Activated naive CD4-positive, alpha-beta T cell treated with anti-CD3 and anti-CD28 coated beads for 36 hours (primary cell): ENCODE data around the gene ETFBKMT. TPM values are rescaled to one million over a fixed set of nuclear protein-coding genes. Genes with fewer than 3 reads are reported as not detected.
"Not testable (repeated sequence)": the region's sequence is repeated elsewhere in the genome, so short reads cannot be mapped to it uniquely, and the experiment has no call there.

Source experiments
- CTCF ChIA-PET: fragments of 350-600 bp; sonication (Branson Sonifier 250); formaldehyde crosslinking; loops from one replicate; lab custom pipeline; 2021; ENCODE audit warnings: antibody characterized with exemption; lab: Charles Lee
- DNase-seq: peaks from one replicate; pipeline ENCODE4 v3.0.0-alpha.2; 2020
- H3K27ac Mint-ChIP-seq: one replicate; pipeline ENCODE4 v1.8.0; 2021; ENCODE audit warnings: mild to moderate bottlenecking, mixed read lengths
- H3K27me3 Mint-ChIP-seq: one replicate; pipeline ENCODE4 v1.8.0; 2021; ENCODE audit warnings: low read depth, mixed read lengths
- H3K36me3 Mint-ChIP-seq: one replicate; pipeline ENCODE4 v1.8.0; 2021; ENCODE audit warnings: low read depth, mixed read lengths
- H3K4me1 Mint-ChIP-seq: one replicate; pipeline ENCODE4 v1.8.0; 2021; ENCODE audit warnings: low read depth, mixed read lengths
- H3K4me3 Mint-ChIP-seq: one replicate; pipeline ENCODE4 v1.8.0; 2021; ENCODE audit warnings: mild to moderate bottlenecking, moderate library complexity, mixed read lengths
- H3K9me3 Mint-ChIP-seq: one replicate; pipeline ENCODE4 v1.8.0; 2021; ENCODE audit warnings: mixed read lengths
- intact Hi-C: fragments of 100-400 bp; cut with micrococcal nuclease; formaldehyde crosslinking; loops from one replicate; pipeline ENCODE4 v1.15.1; 2023
- total RNA-seq, 2 experiments: library from RNA; stranded (reverse); gene quantifications; one replicate each; pipeline ENCODE4 v1.2.3, GENCODE V29; 2021

Gene ETFBKMT
- total RNA-seq, 2 experiments from 2014 or later, result 0.91 to 1.2 TPM

DNA sequence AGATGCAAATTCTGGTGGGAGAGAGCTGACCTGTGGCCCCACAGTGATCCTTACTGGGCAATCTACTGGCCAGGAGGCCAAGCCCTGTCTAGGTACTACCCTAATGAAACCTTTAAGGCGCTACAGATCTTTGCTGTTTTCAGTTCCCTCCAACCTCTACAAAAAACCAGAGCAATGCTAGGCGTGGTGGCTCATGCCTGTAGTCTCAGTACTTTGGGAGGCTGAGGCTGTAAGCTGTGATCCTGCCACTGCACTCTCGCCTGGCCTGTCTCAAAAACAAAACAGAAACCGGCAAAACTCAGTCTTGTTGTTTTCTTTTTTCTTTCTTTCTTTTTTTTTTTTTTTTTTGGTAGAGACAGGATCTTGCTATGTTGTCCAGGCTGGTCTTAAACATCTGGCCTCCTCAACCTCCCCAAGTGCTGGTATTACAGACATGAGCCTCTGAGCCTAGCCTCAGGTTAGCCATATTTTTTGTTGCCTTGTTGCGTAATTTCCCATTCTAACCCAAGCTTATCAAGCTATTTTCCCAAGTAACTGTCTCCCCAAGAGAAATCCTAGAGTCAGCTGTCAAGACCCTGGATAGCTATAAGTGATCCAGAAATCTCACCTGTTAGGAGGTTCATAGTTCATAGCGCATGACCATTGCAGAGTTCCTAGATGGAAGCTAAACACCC is 2.8 kb downstream of the ETFBKMT start:
- intact Hi-C loops, result no loop called here
- no peaks in the 10 kb centered on the region for H3K27me3 Mint-ChIP-seq
- no peak overlapping the region for H3K4me3 Mint-ChIP-seq
- CTCF ChIA-PET, result interaction anchor here (0.6 to 1.4 kb wide), 2 partner anchors 9 to 398 kb away, joined by 3 to 4 read pairs; no protein-coding TSS in a partner anchor
- H3K36me3 Mint-ChIP-seq, result peaks cover 4% of the 10 kb centered on the region
- H3K9me3 Mint-ChIP-seq, result peaks cover 3% of the 10 kb centered on the region
- H3K27ac Mint-ChIP-seq, result no peak overlapping the region
- DNase-seq, result no peak
- H3K4me1 Mint-ChIP-seq, result peaks cover 11% of the 10 kb centered on the region

GRCh38 chr12:31663576-31663975 is 4.1 kb downstream of the ETFBKMT start:
- peaks cover 5% of the 10 kb centered on the region for H3K4me1 Mint-ChIP-seq
- H3K9me3 Mint-ChIP-seq, result peaks cover 5% of the 10 kb centered on the region
- no peak overlapping the region for H3K27ac Mint-ChIP-seq
- H3K36me3 Mint-ChIP-seq, result peaks cover 6% of the 10 kb centered on the region
- no peak for DNase-seq
- H3K27me3 Mint-ChIP-seq, result no peaks in the 10 kb centered on the region
- intact Hi-C loops, result no loop called here
- H3K4me3 Mint-ChIP-seq, result no peak overlapping the region
- CTCF ChIA-PET, result no interaction called here

GRCh38 chr12:31664038-31664437 is 4.5 kb downstream of the ETFBKMT start:
- peaks cover 10% of the 10 kb centered on the region for H3K36me3 Mint-ChIP-seq
- CTCF ChIA-PET, result no interaction called here
- H3K4me3 Mint-ChIP-seq, result no peak overlapping the region
- no peak overlapping the region for H3K27ac Mint-ChIP-seq
- peaks cover 9% of the 10 kb centered on the region for H3K9me3 Mint-ChIP-seq
- H3K4me1 Mint-ChIP-seq, result peaks cover 5% of the 10 kb centered on the region
- H3K27me3 Mint-ChIP-seq, result no peaks in the 10 kb centered on the region
- intact Hi-C loops, result no loop called here
- no peak for DNase-seq

GRCh38 chr12:31669020-31669419 is 9.5 kb downstream of the ETFBKMT start:
- no peak for DNase-seq
- CTCF ChIA-PET, result interaction anchor here (0.7 to 0.9 kb wide), 2 partner anchors 13 to 672 kb away, joined by 3 to 5 read pairs; no protein-coding TSS in a partner anchor
- Mint-ChIP-seq H3K27ac (no peak overlapping the region), H3K9me3 (peaks cover 16% of the 10 kb centered on the region), H3K4me1 (no peaks in the 10 kb centered on the region), H3K4me3 (no peak overlapping the region), H3K27me3 (no peaks in the 10 kb centered on the region), H3K36me3 (peaks cover 23% of the 10 kb centered on the region)
- intact Hi-C loops, result no loop called here

GRCh38 chr12:31669582-31669981 is 10.1 kb downstream of the ETFBKMT start:
- H3K9me3 Mint-ChIP-seq, result peaks cover 16% of the 10 kb centered on the region
- H3K4me3 Mint-ChIP-seq, intact Hi-C loops, H3K27me3 Mint-ChIP-seq, H3K4me1 Mint-ChIP-seq, DNase-seq, H3K27ac Mint-ChIP-seq: not testable (repeated sequence)
- H3K36me3 Mint-ChIP-seq, result peaks cover 26% of the 10 kb centered on the region
- CTCF ChIA-PET, result interaction anchor here (0.7 to 0.9 kb wide), 3 partner anchors 12 to 671 kb away, joined by 3 to 5 read pairs (median 3); no protein-coding TSS in a partner anchor

DNA sequence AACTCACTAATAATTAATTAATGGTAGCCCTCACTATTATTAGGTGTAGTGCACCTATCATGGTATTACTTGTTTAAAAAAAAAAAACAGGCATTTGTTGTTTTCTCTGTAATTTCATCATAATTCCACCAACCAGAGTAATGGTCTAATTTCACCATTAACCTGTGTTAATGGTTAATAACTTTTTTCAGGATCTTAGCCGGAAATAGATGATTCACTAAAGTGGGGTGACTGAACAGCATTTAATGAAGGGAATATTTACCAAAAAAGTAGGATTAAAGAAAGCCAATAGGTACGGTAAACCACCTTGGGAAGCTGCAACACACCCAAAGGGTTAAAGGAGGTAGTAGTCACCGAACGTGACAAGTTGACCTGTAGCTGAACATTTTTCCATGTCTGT is 13.0 kb downstream of the ETFBKMT start:
- CTCF ChIA-PET, result interaction anchor here (0.6 kb wide), 2 partner anchors 269 to 384 kb away, joined by 3 read pairs; no protein-coding TSS in a partner anchor

DNA sequence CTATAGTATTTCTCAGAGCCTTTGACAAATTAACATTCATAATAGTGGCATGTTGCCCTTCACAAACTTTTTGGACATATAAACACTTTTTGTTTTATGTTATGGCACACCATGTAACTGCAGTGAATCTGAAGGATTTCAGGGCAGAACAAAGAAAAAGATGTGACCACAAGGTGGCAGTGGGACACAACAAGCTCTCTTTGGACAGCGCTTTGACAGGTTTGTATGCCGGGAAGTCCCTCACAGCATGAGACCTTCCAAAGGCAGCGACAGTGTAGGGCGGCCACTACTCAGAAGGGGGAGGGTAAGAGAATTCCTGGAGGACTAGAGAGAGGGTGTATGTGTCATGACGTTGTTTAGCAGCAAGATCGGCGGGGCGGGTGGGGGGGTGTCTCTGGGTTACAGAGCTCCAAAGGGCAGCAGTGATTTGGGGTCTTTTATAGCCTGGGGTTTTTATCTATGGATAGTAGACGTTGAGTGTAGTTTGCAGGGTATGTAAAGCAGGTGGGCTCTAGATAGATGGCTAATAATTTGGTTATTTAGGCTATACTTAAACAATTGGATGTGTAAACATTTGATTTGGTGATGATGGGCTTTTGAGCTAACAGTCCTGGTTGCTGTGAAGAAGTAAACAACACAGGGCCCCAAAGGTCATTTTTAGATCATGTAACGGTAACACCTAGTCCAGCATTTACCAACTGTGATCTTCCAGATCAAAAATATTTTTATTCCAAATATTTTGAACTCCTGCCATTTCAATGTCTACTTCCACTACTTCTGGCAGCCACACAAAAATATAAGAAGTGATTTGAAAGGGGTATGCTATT is 22.9 kb downstream of the ETFBKMT start:
- Mint-ChIP-seq H3K27me3 (no peaks in the 10 kb centered on the region), H3K4me3 (no peak overlapping the region), H3K4me1 (peaks cover 5% of the 10 kb centered on the region), H3K9me3 (peaks cover 9% of the 10 kb centered on the region), H3K27ac (peak overlapping the region; percentile 84), H3K36me3 (peaks cover 38% of the 10 kb centered on the region)
- intact Hi-C loops, result loop anchor here (1.0 to 2.0 kb wide), 9 partner anchors 23 to 630 kb away; partner anchors contain the start of genes AMN1, BICD1, ETFBKMT and RESF1
- peak; percentile 83 for DNase-seq
- CTCF ChIA-PET, result interaction anchor here (0.5 to 2.2 kb wide), 25 partner anchors 11 to 646 kb away, joined by 3 to 7 read pairs (median 3); no protein-coding TSS in a partner anchor

More for the DNA sequence above, 13.0 kb downstream of the ETFBKMT start:
- Mint-ChIP-seq H3K27ac (no peak overlapping the region), H3K27me3 (no peaks in the 10 kb centered on the region), H3K4me1 (peaks cover 1% of the 10 kb centered on the region), H3K36me3 (peaks cover 21% of the 10 kb centered on the region), H3K9me3 (peaks cover 13% of the 10 kb centered on the region), H3K4me3 (no peak overlapping the region)
- DNase-seq, result no peak
- intact Hi-C loops, result no loop called here

GRCh38 chr12:31685801-31686200 is 26.3 kb downstream of the ETFBKMT start:
- intact Hi-C loops, result no loop called here
- CTCF ChIA-PET, result interaction anchor here (0.6 to 1.4 kb wide), 3 partner anchors 132 to 375 kb away, joined by 3 to 4 read pairs (median 3); no protein-coding TSS in a partner anchor
- Mint-ChIP-seq H3K27ac (no peak overlapping the region), H3K36me3 (peaks cover 60% of the 10 kb centered on the region), H3K27me3 (no peaks in the 10 kb centered on the region), H3K4me1 (peaks cover 5% of the 10 kb centered on the region), H3K9me3 (peaks cover 11% of the 10 kb centered on the region), H3K4me3 (no peak overlapping the region)
- DNase-seq, result no peak

GRCh38 chr12:31687101-31687527 is 27.6 kb downstream of the ETFBKMT start:
- no peak for DNase-seq
- Mint-ChIP-seq H3K27me3 (no peaks in the 10 kb centered on the region), H3K4me3 (no peak overlapping the region), H3K27ac (no peak overlapping the region), H3K36me3 (peaks cover 61% of the 10 kb centered on the region), H3K9me3 (peaks cover 11% of the 10 kb centered on the region), H3K4me1 (peaks cover 2% of the 10 kb centered on the region)
- intact Hi-C loops, result no loop called here
- CTCF ChIA-PET, result no interaction called here

DNA sequence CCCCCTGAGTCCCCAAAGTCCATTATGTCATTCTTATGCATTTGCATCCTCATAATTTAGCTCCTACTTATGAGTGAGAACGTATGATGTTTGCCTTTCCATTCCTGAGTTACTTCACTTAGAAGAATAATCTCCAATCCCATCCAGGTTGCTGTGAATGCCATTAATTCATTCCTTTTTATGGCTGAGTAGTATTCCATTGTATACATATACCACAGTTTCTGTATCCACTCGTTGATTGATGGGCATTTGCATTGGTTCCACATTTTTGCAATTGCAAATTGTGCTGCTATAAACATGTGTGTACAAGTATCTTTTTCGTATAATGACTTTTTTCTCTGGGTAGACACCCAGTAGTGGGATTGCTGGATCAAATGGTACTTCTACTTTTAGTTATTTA is 30.4 kb downstream of the ETFBKMT start:
- H3K4me3 Mint-ChIP-seq, intact Hi-C loops, H3K27ac Mint-ChIP-seq, DNase-seq, H3K4me1 Mint-ChIP-seq, CTCF ChIA-PET, H3K9me3 Mint-ChIP-seq, H3K27me3 Mint-ChIP-seq: not testable (repeated sequence)
- peaks cover 44% of the 10 kb centered on the region for H3K36me3 Mint-ChIP-seq

DNA sequence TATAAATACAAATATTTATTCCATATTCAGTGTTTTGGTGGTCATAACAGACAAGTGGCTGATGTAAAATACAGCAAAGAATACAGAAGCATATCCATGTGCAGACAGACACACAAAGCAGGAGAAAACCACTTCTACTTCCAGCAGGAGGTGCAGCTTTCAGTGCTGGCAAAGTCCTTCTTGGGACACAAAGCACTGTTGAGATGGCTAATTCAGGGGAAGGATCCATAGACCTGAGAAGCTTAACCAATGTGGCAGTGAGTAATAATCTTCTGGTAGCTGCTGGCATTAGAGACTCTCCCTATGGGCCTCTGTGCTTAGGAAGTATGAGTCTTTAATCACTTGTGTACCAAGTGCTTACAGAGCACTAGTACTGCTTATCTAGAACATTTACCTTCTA is 42.6 kb downstream of the ETFBKMT start:
- no peak for DNase-seq
- H3K27me3 Mint-ChIP-seq, result no peaks in the 10 kb centered on the region
- peaks cover 23% of the 10 kb centered on the region for H3K4me1 Mint-ChIP-seq
- CTCF ChIA-PET, result interaction anchor here (0.7 to 1.0 kb wide), 2 partner anchors 9 to 372 kb away, joined by 3 read pairs; no protein-coding TSS in a partner anchor
- intact Hi-C loops, result no loop called here
- no peaks in the 10 kb centered on the region for H3K9me3 Mint-ChIP-seq
- no peak overlapping the region for H3K4me3 Mint-ChIP-seq
- H3K36me3 Mint-ChIP-seq, result peaks cover 20% of the 10 kb centered on the region
- no peak overlapping the region for H3K27ac Mint-ChIP-seq

- H3K27ac Mint-ChIP-seq, result no peak overlapping the region
- peaks cover 23% of the 10 kb centered on the region for H3K4me1 Mint-ChIP-seq
- no peak for DNase-seq
- H3K27me3 Mint-ChIP-seq, result no peaks in the 10 kb centered on the region
- no peak overlapping the region for H3K4me3 Mint-ChIP-seq
- CTCF ChIA-PET, result interaction anchor here (0.6 to 0.7 kb wide), 2 partner anchors 23 to 260 kb away, joined by 3 to 6 read pairs; no protein-coding TSS in a partner anchor
- H3K9me3 Mint-ChIP-seq, result peaks cover 19% of the 10 kb centered on the region
- intact Hi-C loops, result no loop called here
- H3K36me3 Mint-ChIP-seq, result peaks cover 30% of the 10 kb centered on the region
Observed at GRCh38 chr12:31705621-31706020, 46.1 kb downstream of the ETFBKMT start.
